ENCODE measurements around the gene LEMD2. TPM values are rescaled to one million over a fixed set of nuclear protein-coding genes. Genes with fewer than 3 reads are reported as not detected.

LEMD2 gene
- polyA plus RNA-seq, 2 donors: 39.8 to 43.2 TPM

DNA sequence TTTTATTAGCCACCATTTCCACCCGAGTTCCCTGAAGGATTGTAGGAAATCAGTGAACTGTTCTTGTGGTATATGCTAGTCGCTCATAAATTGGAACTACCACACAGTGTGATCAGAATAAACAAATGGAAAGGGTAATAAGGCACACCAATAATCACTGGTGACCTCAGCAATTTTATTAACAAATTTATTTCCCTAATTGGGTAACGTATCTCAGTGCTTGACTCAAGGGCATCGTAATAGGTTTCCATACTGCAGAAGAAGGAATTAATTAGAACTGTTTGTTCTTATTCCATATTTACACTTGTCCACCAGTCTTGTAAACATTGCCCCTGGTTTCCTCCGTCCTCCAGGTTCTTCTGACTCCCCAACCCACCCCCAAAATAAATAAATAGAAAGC is 67.4 kb downstream of the LEMD2 start:
- Histone ChIP-seq H3K4me1 (ENCODE audit: control insufficient read depth in 2 of 2, insufficient read depth in 2 of 2, low read length in 1 of 2) (peaks cover 4 to 5% of the 10 kb centered on the region in 2 donors), H3K9me3 (ENCODE audit: control insufficient read depth in 2 of 2, insufficient read depth in 1 of 2, low read depth in 1 of 2, low read length in 1 of 2) (no peaks in the 10 kb centered on the region), H3K36me3 (ENCODE audit: control insufficient read depth in 2 of 2, insufficient read depth in 2 of 2, low read length in 1 of 2) (no peaks in the 10 kb centered on the region), H3K27me3 (ENCODE audit: control insufficient read depth in 1 of 2, insufficient read depth in 2 of 2, low read length in 2 of 2) (no peaks in the 10 kb centered on the region), H3K4me3 (ENCODE audit: low read depth in 1 of 2, low read length in 2 of 2) (no peak overlapping the region), H3K27ac (ENCODE audit: low read depth in 2 of 2, low read length in 1 of 2) (no peak overlapping the region)
- WGBS, 2 donors: 47 to 71% methylated on average over 5 of the region's 5 CpGs

Other genes starting within 250 kb of the LEMD2 start
- 10 to 100 TPM; 20.4 to 22.6 TPM for gene BAK1, start 208.9 kb downstream of the LEMD2 start, polyA plus RNA-seq
- 10 to 100 TPM; 11.9 to 15.0 TPM for gene ITPR3, start 167.8 kb downstream of the LEMD2 start, polyA plus RNA-seq
- 10 to 100 TPM; 56.1 to 93.7 TPM for gene UQCC2, start 77.4 kb downstream of the LEMD2 start, polyA plus RNA-seq
- under 1 TPM; 0.65 to 0.96 TPM for gene IP6K3, start 42.2 kb downstream of the LEMD2 start, polyA plus RNA-seq
- not detected for gene MLN, start 14.9 kb upstream of the LEMD2 start, polyA plus RNA-seq

All from esophagus (tissue), 2 donors.